Smooth muscle cell of the coronary artery (primary cell): Measurements from ENCODE around the gene PGK2. TPM values are rescaled to one million over a fixed set of nuclear protein-coding genes. Genes with fewer than 3 reads are reported as not detected.

Source experiments
- total RNA-seq: library from RNA; depleted of rRNA; stranded (reverse); fragments of >200 nt; gene quantifications from 2 replicates; pipeline ENCODE4 v1.2.3, GENCODE V29; 2014; ENCODE audit warnings: low replicate concordance

Gene PGK2
- not detected in 2 replicates for total RNA-seq

DNA sequence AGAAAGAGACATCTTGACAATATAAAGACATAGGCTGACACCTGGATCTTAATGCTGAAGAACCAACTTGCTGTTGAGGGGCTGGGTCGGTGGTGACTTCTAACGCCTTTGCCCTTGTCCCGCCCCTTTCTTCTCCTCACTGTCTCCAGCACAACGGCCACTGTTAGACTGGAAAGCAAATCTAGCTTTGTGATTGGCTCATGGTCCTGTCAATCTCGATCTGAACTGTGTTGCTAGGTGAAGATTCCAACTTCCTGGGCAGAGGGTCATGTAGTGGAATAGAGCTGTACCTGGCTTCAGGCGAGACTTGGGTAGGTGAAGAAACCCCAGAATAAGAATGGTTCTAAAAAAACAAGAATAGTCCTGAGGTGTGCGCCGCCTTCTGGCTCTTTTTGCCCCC, at the start of gene PGK2:
PGK2 (minus strand) TSS at position 110 of the 400 bp plus-strand sequence; CDS start at position 12, 98 bp downstream.

DNA sequence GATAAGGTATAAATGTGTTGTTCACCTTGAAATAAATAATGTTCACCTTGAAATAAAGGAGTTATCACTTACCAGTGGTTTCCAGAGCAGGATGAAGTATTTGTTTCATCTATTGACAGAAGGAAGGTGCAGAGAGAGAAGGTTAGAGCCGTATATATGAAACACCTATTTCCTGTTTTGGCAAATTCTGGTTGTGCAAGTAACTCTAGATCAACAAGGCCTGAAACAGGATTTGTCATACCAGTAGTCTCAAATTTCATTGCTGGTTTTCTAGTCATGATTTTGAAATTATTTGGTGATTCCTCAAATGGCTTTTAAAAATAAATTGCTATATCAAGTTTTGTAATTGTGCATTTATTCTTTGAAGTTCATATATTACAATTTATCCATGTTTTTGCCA, 42.8 kb downstream of the PGK2 start, which contains the start of gene CRISP3:
CRISP3 (minus strand) TSS at position 130 of the 400 bp plus-strand sequence; CDS start at position 109, 21 bp downstream.

Other genes with a start within 250 kb of the PGK2 start
- gene C6orf141, start 236.6 kb downstream of the PGK2 start, total RNA-seq: not detected in 2 replicates
- gene RHAG, start 150.4 kb downstream of the PGK2 start, total RNA-seq: not detected in 2 replicates
- gene CRISP2, start 73.7 kb downstream of the PGK2 start, total RNA-seq: not detected in 2 replicates
- not detected in 2 replicates for gene CRISP3, start 42.9 kb downstream of the PGK2 start, total RNA-seq
- gene CRISP1, start 79.2 kb upstream of the PGK2 start, total RNA-seq: not detected in 2 replicates
- gene DEFB114, start 176.9 kb upstream of the PGK2 start, total RNA-seq: not detected in 2 replicates
- not detected in 2 replicates for gene DEFB113, start 182.3 kb upstream of the PGK2 start, total RNA-seq
- not detected in 2 replicates for gene DEFB110, start 234.7 kb upstream of the PGK2 start, total RNA-seq